PFSK-1 (cell line): ENCODE measurements around the gene CATSPERE.

Experiments
- FOXP2 ChIP-seq: optimal IDR thresholded peaks from 2 replicates; pipeline ENCODE3; 2011; ENCODE audit warnings: borderline replicate concordance, control low read depth, inconsistent platforms; ENCODE audit not compliant: insufficient read depth; ENCODE audit errors: extremely low read length, extremely low read depth
- POLR2AphosphoS5 ChIP-seq: IDR thresholded peaks from 2 replicates; pipeline ENCODE4 v1.6.1; 2012; ENCODE audit warnings: low read depth, mild to moderate bottlenecking, control low read depth, low read length, moderate library complexity
- REST ChIP-seq, 2 experiments: IDR thresholded peaks; 2 replicates each; pipeline versions ENCODE4 v1.6.1 to v1.8.0; 2011 to 2012; ENCODE audit warnings: low read depth in 2 of 2, low read length in 2 of 2, control low read depth in 1 of 2, inconsistent platforms in 1 of 2, mild to moderate bottlenecking in 1 of 2, moderate library complexity in 1 of 2; ENCODE audit not compliant: insufficient read depth in 1 of 2
- SIN3A ChIP-seq: IDR thresholded peaks from 2 replicates; pipeline ENCODE4 v1.6.1; 2012; ENCODE audit warnings: mild to moderate bottlenecking, low read length, moderate library complexity, borderline replicate concordance; ENCODE audit not compliant: insufficient read depth
- TAF1 ChIP-seq: IDR thresholded peaks from 2 replicates; pipeline ENCODE4 v1.6.1; 2012; ENCODE audit warnings: low read length, control low read depth, borderline replicate concordance; ENCODE audit not compliant: insufficient read depth

Gene CATSPERE

GRCh38 chr1:244678697-244679096 is 217.6 kb downstream of the CATSPERE start:
- TF ChIP-seq SIN3A: no peak
- TF ChIP-seq POLR2AphosphoS5: no peak
- no peak for TF ChIP-seq TAF1
- no peak for TF ChIP-seq REST (IDR thresholded peaks at IDR 0.05; ENCODE audit: insufficient read depth in 1 of 2, low read depth in 2 of 2, low read length in 2 of 2)
- no peak for TF ChIP-seq FOXP2

DNA sequence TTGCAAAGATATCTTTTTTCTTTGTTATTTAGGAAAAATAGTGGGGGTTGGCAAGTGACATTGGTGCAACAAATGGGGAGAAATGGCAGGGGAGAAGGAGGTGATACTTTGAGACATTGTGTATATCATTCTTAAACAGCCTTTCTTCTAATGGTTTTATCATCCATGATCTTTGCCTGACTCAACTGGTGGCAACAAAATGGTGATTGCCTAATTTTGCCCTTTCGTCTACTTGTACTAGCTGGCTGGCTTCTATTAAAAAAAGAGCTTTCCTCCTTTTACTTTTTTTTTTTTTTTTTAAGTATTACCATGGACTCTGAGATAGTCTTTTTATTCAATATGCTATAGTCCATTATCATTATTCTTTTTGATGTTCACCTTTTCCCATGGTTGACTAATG is 219.6 kb downstream of the CATSPERE start:
- TF ChIP-seq POLR2AphosphoS5 (no peak), FOXP2 (no peak), TAF1 (no peak), SIN3A (no peak), REST (IDR thresholded peaks at IDR 0.05; ENCODE audit: insufficient read depth in 1 of 2, low read depth in 2 of 2, low read length in 2 of 2) (no peak)
